Heart left ventricle (tissue), 16 donors: ENCODE data around the gene FAM234A. TPM values are rescaled to one million over a fixed set of nuclear protein-coding genes. Genes with fewer than 3 reads are reported as not detected.

Experiments
- ATAC-seq, 4 donors: fragments of 200-7000 bp; cut with Tn5 transposase; one replicate each; pipeline ENCODE4 v1.9.1; 2020 to 2022; ENCODE audit warnings: moderate library complexity in 4 of 4, mild to moderate bottlenecking in 3 of 4, moderate number of reproducible peaks in 1 of 4
- DNase-seq, 5 donors: peaks; one replicate each; pipeline ENCODE4 v3.0.0-alpha.2; 2020
- H3K27ac ChIP-seq, 12 donors: fragments of 200-600 bp; sonication (generic) in 4 of 12; one replicate each; pipeline versions ENCODE4 v1.5.0 to v1.8.0; 2016 to 2022; ENCODE audit warnings: mild to moderate bottlenecking in 2 of 12
- H3K27me3 ChIP-seq, 9 donors: fragments of 200-600 bp; sonication (generic) in 2 of 9; one replicate each; pipeline versions ENCODE4 v1.5.1 to v1.8.0; 2016 to 2022; ENCODE audit warnings: mild to moderate bottlenecking in 3 of 9
- H3K36me3 ChIP-seq, 9 donors: fragments of 200-600 bp; sonication (generic) in 2 of 9; one replicate each; pipeline versions ENCODE4 v1.5.0 to v1.8.0; 2018 to 2022; ENCODE audit warnings: mild to moderate bottlenecking in 2 of 9
- H3K4me1 ChIP-seq, 12 donors: fragments of 200-600 bp; sonication (generic) in 4 of 12; one replicate each; pipeline versions ENCODE4 v1.5.0 to v1.8.0; 2016 to 2022; ENCODE audit warnings: mild to moderate bottlenecking in 3 of 12
- H3K4me3 ChIP-seq, 12 donors: fragments of 200-600 bp; sonication (generic) in 4 of 12; one replicate each; pipeline versions ENCODE4 v1.5.0 to v1.8.0; 2017 to 2022; ENCODE audit warnings: mild to moderate bottlenecking in 9 of 12, moderate library complexity in 4 of 12
- H3K9me3 ChIP-seq, 12 donors: fragments of 200-600 bp; sonication (generic) in 4 of 12; one replicate each; pipeline versions ENCODE4 v1.5.0 to v1.8.0; 2016 to 2022; ENCODE audit warnings: mild to moderate bottlenecking in 1 of 12
- POLR2A ChIP-seq, 2 donors: fragments of 450-650 bp; IDR thresholded peaks; one replicate each; pipeline ENCODE4 v1.6.1; 2017; ENCODE audit warnings: antibody characterized with exemption in 2 of 2, mild to moderate bottlenecking in 2 of 2, moderate library complexity in 2 of 2
- WGBS, 4 donors: extraction: QIAGEN DNeasy Blood & Tissue Kit in 2 of 4; methylation state at CpG; one replicate each; pipeline versions ENCODE4 v1.1.5 to v1.1.7; 2013 to 2018; 5-methylcytosine and 5-hydroxymethylcytosine counted together
- intact Hi-C, 10 donors: fragments of 100-400 bp; cut with DNase I; formaldehyde crosslinking; loops; one replicate each; pipeline versions ENCODE4 v1.11.1 to v1.14.2; 2022
- polyA plus RNA-seq, 2 donors: library from polyadenylated mRNA; stranded (reverse); fragments of 200-250 nt; gene quantifications; one replicate each; pipeline ENCODE4 v1.2.3, GENCODE V29; 2013
- total RNA-seq, 9 donors: library from RNA; depleted of rRNA in 2 of 9; stranded (reverse); fragments of >200 nt in 2 of 9; fragmentation: NEBNext Ultra II Directional in 3 of 9; extraction: Animal tissue kit (Norgen Biotek cat#: 25700) in 3 of 9; gene quantifications; one replicate each; pipeline versions ENCODE4 v1.1.0 to v1.2.4, GENCODE V29; 2016 to 2023
- TF ChIP-seq, protein P1 (sequence below), 12 donors: fragments of 200-600 bp; sonication (generic) in 4 of 12; IDR thresholded peaks; one replicate each; pipeline versions ENCODE4 v1.5.0 to v1.8.0; 2018 to 2022; ENCODE audit warnings: antibody characterized with exemption in 12 of 12, mild to moderate bottlenecking in 5 of 12
- donor health status: ischemic (EF 13 %, LVEDD 7.1; RV severe dilation, severe dysfunction).
- donor health status: healthy with polysubstance abuse.
- donor health status: DM: no; HTN: yes; CAD: no.
- donor health status: DM: no; HTN: no; CAD: no.
- donor health status: ischemic (EF 25% LVEDD 6.9; RV normal size, moderate dysfunction).
- donor health status: ischemic (EF 25% LVEDD 5.7; RV mildly dilated, moderate dysfunction).
- donor health status: healthy.
- donor health status: DM: yes; HTN: yes; CAD: no.
- donor health status: ischemic (EF 35%, LVEDD 5.7; RV mildly dilated, moderate dysfunction).
- donor health status: nonischemic (EF 11% LVEDD 7.7; RV severe dilation, severe dysfunction).
- donor health status: DM: yes; HTN: yes; CAD: no.
- donor health status: PGD.
- donor health status: ischemic (EF 29% LVEDD 5.4; RV normal size, mild dysfunction).
- donor health status: nonischemic (EF 23%, LVEDD 6.1; RV moderate dilation, normal function).

The FAM234A gene
- total and polyA plus RNA-seq, 11 donors: 110 to 201 (median 146) TPM

DNA sequence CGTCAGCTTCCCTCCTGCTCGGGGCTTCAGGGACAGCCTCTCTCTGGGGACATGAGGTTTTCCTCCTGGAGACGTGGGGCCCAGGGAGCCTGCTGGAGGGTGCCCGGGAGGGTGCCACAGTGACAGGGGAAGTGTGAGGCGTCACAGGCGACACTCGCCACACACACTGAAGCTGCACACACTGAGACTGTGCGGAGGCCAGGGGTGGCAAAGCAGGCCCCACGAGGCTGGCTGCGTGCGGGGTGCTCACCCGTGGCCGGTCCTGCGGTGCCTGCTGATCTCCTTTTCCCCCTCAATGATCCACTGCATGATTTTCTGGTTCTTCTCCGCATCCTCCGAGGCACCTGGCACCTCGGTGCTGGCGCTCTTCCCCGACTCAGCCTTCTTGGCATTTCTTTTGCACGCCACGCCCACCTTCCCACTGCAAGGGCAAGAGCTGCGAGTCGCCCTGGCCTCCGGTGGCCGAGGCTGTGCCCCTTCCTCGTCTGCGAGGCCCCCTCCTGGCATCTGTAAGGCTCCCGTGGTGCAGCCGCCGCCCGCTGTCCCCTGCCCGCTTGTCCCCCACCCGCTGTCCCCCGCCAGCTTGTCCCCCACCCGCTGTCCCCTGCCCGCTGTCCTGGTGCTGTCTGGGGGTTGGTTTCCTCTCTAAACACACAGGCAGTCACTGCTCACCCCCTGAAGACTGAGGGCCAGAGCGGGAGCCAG, 62.3 kb downstream of the FAM234A start:
- 93 to 96% (median 94%) methylated on average over 34 to 37 of the region's 37 CpGs for WGBS, 4 donors
- peaks cover 0 to 56% (median 37%) of the 10 kb centered on the region in 9 donors for H3K36me3 ChIP-seq
- H3K4me1 ChIP-seq: no peaks in the 10 kb centered on the region
- H3K27me3 ChIP-seq: no peaks in the 10 kb centered on the region
- DNase-seq (peak in 1 of 5 donors; percentile 32), ATAC-seq (no peak)
- no peak overlapping the region for H3K4me3 ChIP-seq
- H3K27ac ChIP-seq: no peak overlapping the region
- intact Hi-C loops: no loop called here
- TF ChIP-seq, protein P1, sequence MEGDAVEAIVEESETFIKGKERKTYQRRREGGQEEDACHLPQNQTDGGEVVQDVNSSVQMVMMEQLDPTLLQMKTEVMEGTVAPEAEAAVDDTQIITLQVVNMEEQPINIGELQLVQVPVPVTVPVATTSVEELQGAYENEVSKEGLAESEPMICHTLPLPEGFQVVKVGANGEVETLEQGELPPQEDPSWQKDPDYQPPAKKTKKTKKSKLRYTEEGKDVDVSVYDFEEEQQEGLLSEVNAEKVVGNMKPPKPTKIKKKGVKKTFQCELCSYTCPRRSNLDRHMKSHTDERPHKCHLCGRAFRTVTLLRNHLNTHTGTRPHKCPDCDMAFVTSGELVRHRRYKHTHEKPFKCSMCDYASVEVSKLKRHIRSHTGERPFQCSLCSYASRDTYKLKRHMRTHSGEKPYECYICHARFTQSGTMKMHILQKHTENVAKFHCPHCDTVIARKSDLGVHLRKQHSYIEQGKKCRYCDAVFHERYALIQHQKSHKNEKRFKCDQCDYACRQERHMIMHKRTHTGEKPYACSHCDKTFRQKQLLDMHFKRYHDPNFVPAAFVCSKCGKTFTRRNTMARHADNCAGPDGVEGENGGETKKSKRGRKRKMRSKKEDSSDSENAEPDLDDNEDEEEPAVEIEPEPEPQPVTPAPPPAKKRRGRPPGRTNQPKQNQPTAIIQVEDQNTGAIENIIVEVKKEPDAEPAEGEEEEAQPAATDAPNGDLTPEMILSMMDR (IDR thresholded peaks at IDR 0.05): no peak
- TF ChIP-seq POLR2A (IDR thresholded peaks at IDR 0.05): no peak
- no peaks in the 10 kb centered on the region for H3K9me3 ChIP-seq

GRCh38 chr16:297832-298231, 63.2 kb downstream of the FAM234A start:
- TF ChIP-seq, protein P1 (IDR thresholded peaks at IDR 0.05): no peak
- TF ChIP-seq POLR2A (IDR thresholded peaks at IDR 0.05): no peak
- ATAC-seq: peak in 1 of 4 donors; percentile 16
- intact Hi-C loops: no loop called here

GRCh38 chr16:301235-301634, 66.6 kb downstream of the FAM234A start:
- H3K9me3 ChIP-seq: no peaks in the 10 kb centered on the region

More at GRCh38 chr16:297832-298231, 63.2 kb downstream of the FAM234A start:
- WGBS, 4 donors: 94 to 96% (median 94%) methylated on average over 25 to 32 of the region's 32 CpGs
- H3K4me3 ChIP-seq: no peak overlapping the region
- H3K27ac ChIP-seq: no peak overlapping the region
- no peaks in the 10 kb centered on the region for H3K9me3 ChIP-seq
- H3K27me3 ChIP-seq: no peaks in the 10 kb centered on the region
- DNase-seq: no peak
- no peaks in the 10 kb centered on the region for H3K4me1 ChIP-seq
- peaks cover 0 to 55% (median 40%) of the 10 kb centered on the region in 9 donors for H3K36me3 ChIP-seq

DNA sequence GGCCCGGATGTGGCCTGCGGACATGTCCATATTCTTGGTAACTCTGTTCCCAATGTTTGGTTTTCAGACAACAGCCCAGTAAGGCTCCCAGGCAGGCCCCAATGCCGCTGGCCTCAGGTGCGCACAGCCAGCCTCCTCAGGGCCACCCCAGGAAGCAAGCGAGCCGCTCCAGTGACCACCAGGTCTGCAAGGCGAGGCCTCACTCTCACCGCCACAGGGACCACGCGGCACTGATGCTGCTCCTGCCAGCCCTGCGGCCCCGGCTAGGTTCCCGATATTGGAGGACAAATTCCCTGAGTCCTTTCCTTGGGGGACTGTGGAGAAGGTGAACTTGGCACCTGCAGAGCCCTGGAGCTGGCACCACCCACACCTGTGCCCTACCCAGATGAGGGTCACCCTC, 67.3 kb downstream of the FAM234A start:
- Histone ChIP-seq H3K4me1 (no peaks in the 10 kb centered on the region), H3K27me3 (no peaks in the 10 kb centered on the region), H3K36me3 (peaks cover 0 to 60% (median 37%) of the 10 kb centered on the region in 9 donors), H3K9me3 (no peaks in the 10 kb centered on the region), H3K4me3 (no peak overlapping the region), H3K27ac (no peak overlapping the region)
- ATAC-seq (no peak), DNase-seq (peak in 1 of 5 donors; percentile 60)
- no peak for TF ChIP-seq POLR2A (IDR thresholded peaks at IDR 0.05)
- TF ChIP-seq, protein P1 (IDR thresholded peaks at IDR 0.05): no peak
- WGBS, 4 donors: 96 to 99% (median 98%) methylated on average over 10 to 13 of the region's 13 CpGs
- intact Hi-C loops: no loop called here

More at GRCh38 chr16:301235-301634, 66.6 kb downstream of the FAM234A start:
- no peaks in the 10 kb centered on the region for H3K27me3 ChIP-seq
- TF ChIP-seq POLR2A (IDR thresholded peaks at IDR 0.05): no peak
- TF ChIP-seq, protein P1 (IDR thresholded peaks at IDR 0.05): no peak
- no peak overlapping the region for H3K4me3 ChIP-seq
- no peak overlapping the region for H3K27ac ChIP-seq
- DNase-seq (no peak), ATAC-seq (no peak)
- intact Hi-C loops: no loop called here
- H3K36me3 ChIP-seq: peaks cover 0 to 60% (median 37%) of the 10 kb centered on the region in 9 donors
- WGBS, 4 donors: 93 to 96% (median 95%) methylated on average over 6 of the region's 6 CpGs
- H3K4me1 ChIP-seq: no peaks in the 10 kb centered on the region
